ENCODE measurements around the gene AQP1. TPM values are rescaled to one million over a fixed set of nuclear protein-coding genes. Genes with fewer than 3 reads are reported as not detected.

Gene AQP1
- polyA plus RNA-seq, 3 donors, result 0.03 TPM; not detected in 2

GRCh38 chr7:30925117-30925516 is 13.5 kb downstream of the AQP1 start:
- H3K27ac Mint-ChIP-seq, result no peak overlapping the region
- H3K4me1 Mint-ChIP-seq, result no peaks in the 10 kb centered on the region
- WGBS (ENCODE audit: insufficient coverage), result 88% methylated on average over 1 of the region's 2 CpGs
- H3K27me3 Mint-ChIP-seq (ENCODE audit: low read depth in 3 of 3), result peaks cover 0 to 5% (median 0%) of the 10 kb centered on the region in 3 donors
- Histone ChIP-seq H3K9ac (ENCODE audit: insufficient read depth, low read length, poor library complexity, severe bottlenecking) (no peak overlapping the region), H3K4me1 (ENCODE audit: control insufficient read depth in 1 of 2, insufficient read depth in 2 of 2, low read length in 2 of 2) (no peaks in the 10 kb centered on the region), H4K20me1 (ENCODE audit: insufficient read depth, low read length) (no peaks in the 10 kb centered on the region), H3K36me3 (replicated peaks in 1 of 2; ENCODE audit: control insufficient read depth in 1 of 2, insufficient read depth in 2 of 2, low read length in 2 of 2) (no peaks in the 10 kb centered on the region), H3K27me3 (ENCODE audit: control insufficient read depth in 2 of 2, insufficient read depth in 2 of 2, low read length in 2 of 2) (no peaks in the 10 kb centered on the region), H3K4me3 (replicated peaks in 1 of 3; ENCODE audit: low read depth in 2 of 3, low read length in 3 of 3) (no peak overlapping the region), H3K4me2 (replicated peaks; ENCODE audit: extremely low read depth, low read length, poor library complexity, severe bottlenecking) (no peak overlapping the region), H2AFZ (ENCODE audit: insufficient read depth, low read depth, low read length, poor library complexity, severe bottlenecking) (no peak overlapping the region), H3K79me2 (ENCODE audit: insufficient read depth, low read length) (no peaks in the 10 kb centered on the region), H3K27ac (ENCODE audit: low read depth in 1 of 2, low read length in 2 of 2) (no peak overlapping the region), H3K9me3 (replicated peaks in 1 of 2; ENCODE audit: control insufficient read depth in 1 of 2, insufficient read depth in 1 of 2, low read length in 2 of 2) (peaks cover 0 to 7% of the 10 kb centered on the region in 2 donors)
- H3K36me3 Mint-ChIP-seq, result no peaks in the 10 kb centered on the region
- no peak for TF ChIP-seq CTCF (IDR thresholded peaks at IDR 0.05)
- intact Hi-C loops (cut with micrococcal nuclease), result no loop called here
- no peak overlapping the region for H3K4me3 Mint-ChIP-seq
- no peak for DNase-seq
- H3K9me3 Mint-ChIP-seq, result peaks cover 3 to 16% (median 6%) of the 10 kb centered on the region in 7 donors

- Histone ChIP-seq H4K20me1 (ENCODE audit: insufficient read depth, low read length) (no peaks in the 10 kb centered on the region), H3K36me3 (replicated peaks in 1 of 2; ENCODE audit: control insufficient read depth in 1 of 2, insufficient read depth in 2 of 2, low read length in 2 of 2) (no peaks in the 10 kb centered on the region), H3K27ac (ENCODE audit: low read depth in 1 of 2, low read length in 2 of 2) (no peak overlapping the region), H3K4me3 (replicated peaks in 1 of 3; ENCODE audit: low read depth in 2 of 3, low read length in 3 of 3) (no peak overlapping the region), H3K79me2 (ENCODE audit: insufficient read depth, low read length) (no peaks in the 10 kb centered on the region), H3K4me2 (replicated peaks; ENCODE audit: extremely low read depth, low read length, poor library complexity, severe bottlenecking) (no peak overlapping the region), H3K9me3 (replicated peaks in 1 of 2; ENCODE audit: control insufficient read depth in 1 of 2, insufficient read depth in 1 of 2, low read length in 2 of 2) (peaks cover 0 to 7% of the 10 kb centered on the region in 2 donors), H3K27me3 (ENCODE audit: control insufficient read depth in 2 of 2, insufficient read depth in 2 of 2, low read length in 2 of 2) (no peaks in the 10 kb centered on the region), H2AFZ (ENCODE audit: insufficient read depth, low read depth, low read length, poor library complexity, severe bottlenecking) (no peak overlapping the region), H3K9ac (ENCODE audit: insufficient read depth, low read length, poor library complexity, severe bottlenecking) (no peak overlapping the region), H3K4me1 (ENCODE audit: control insufficient read depth in 1 of 2, insufficient read depth in 2 of 2, low read length in 2 of 2) (no peaks in the 10 kb centered on the region)
- Mint-ChIP-seq H3K27me3 (ENCODE audit: low read depth in 3 of 3) (peaks cover 0 to 5% (median 0%) of the 10 kb centered on the region in 3 donors), H3K36me3 (no peaks in the 10 kb centered on the region), H3K27ac (no peak overlapping the region), H3K9me3 (peaks cover 3 to 16% (median 6%) of the 10 kb centered on the region in 7 donors), H3K4me3 (no peak overlapping the region), H3K4me1 (no peaks in the 10 kb centered on the region)
- intact Hi-C loops (cut with micrococcal nuclease), result no loop called here
- WGBS (ENCODE audit: insufficient coverage), result 37% methylated on average over 2 of the region's 5 CpGs
- no peak for DNase-seq
- no peak for TF ChIP-seq CTCF (IDR thresholded peaks at IDR 0.05)
Measured at GRCh38 chr7:30925913-30926312, 14.3 kb downstream of the AQP1 start.

Measured in CD14-positive monocyte (primary cell).